Measurements from ENCODE around the gene DUSP1.

Gene DUSP1

DNA sequence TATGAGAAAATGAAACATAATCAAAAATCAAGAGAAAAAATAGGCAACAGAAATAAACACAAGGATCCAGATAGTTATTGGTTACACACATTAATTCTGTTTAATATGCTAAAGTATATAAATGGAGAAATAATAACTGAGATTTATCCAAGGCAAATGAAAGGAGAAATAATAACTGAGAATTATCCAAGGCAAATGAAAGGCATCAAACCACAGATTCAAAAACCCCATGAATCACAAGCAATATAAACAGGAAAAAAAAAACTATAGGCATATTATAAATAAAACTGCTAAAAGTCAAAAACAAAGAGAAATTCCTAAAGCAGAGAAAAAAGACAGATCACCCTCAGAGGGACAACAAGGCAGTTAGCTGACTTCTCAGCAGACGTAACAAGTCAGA, 10.9 kb downstream of the DUSP1 start:
- no peak for DNase-seq

DNA sequence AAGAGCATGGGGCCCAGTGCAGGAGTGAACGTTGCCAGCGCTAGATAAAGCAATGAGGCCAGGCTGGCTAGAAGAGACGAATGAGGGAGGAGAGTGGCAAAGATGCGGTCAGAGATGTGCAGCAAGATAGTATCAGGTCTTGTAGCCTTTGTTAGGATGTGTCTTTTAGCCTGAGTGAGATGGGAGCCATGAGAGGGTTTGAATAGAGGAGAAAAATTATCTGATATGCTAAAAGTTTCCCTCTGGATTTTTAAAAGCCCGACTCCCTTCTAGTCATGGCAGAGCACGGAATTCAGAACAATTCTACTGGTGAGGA, 12.2 kb downstream of the DUSP1 start:
- no peak for DNase-seq

DNA sequence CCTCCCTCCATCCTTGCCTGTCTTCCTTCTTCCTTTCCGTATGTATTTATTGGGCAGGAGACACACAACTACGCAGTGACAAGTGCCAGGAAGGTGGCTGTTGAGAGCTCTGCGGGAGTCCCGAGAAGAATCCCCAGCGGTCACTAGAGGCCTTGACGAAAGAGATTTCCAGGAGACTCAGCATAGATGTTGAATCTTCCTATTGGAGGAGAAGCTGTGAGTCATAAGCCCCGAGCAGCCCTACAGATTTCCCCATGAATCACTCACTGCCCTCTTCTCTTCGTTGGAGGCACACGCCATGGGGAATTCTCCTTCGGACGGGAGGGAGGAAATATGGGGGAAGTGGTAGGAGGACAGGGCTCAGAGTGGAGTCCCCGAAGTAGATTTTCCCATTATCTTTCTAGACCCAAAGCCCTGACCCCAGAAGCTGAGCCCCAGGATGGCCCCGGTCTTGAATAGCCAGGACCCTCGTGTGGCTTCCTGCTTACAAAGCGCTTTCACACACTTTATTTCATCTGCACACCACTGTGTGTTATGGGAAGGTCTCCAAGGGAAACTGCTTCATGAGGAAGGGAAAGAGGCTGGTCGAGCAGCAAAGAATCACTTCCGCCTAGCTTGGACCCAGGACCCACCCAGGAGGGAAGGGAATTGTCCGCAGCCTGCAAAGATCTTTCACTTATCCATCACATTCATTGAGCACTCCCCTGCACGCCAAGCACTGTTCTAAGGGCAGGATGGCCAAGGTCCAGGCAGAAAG, 12.7 kb downstream of the DUSP1 start:
- no peak for DNase-seq

DNA sequence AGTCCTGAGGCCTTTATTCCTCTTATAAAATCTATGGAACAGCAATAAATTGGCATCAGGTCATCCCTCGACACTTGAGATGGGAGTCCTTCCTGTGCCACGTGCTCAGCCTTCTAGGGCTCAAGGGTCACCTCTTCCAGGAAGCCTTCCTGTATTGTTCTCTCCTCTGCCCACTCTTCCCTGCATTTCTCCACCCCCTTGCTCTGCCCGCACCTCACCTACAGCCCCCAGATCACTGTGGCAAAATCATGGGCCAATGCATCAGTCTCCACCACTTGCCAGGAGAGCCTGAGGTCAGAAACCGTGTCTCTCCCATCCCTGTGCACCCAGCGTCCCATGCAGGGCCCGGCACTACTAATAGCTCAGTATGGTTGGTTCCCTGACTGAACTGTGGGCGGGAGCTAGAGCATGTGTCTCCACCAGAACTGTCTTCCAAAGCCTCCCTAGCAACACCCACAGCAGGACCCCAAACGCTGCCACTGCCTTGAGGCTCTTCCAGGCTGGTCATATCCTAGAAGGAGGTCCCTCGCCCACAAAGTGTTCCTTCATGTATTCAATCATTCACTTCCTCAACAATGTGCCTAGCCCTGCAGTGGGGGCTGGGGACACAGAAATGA, 13.5 kb downstream of the DUSP1 start:
- no peak for DNase-seq

DNA sequence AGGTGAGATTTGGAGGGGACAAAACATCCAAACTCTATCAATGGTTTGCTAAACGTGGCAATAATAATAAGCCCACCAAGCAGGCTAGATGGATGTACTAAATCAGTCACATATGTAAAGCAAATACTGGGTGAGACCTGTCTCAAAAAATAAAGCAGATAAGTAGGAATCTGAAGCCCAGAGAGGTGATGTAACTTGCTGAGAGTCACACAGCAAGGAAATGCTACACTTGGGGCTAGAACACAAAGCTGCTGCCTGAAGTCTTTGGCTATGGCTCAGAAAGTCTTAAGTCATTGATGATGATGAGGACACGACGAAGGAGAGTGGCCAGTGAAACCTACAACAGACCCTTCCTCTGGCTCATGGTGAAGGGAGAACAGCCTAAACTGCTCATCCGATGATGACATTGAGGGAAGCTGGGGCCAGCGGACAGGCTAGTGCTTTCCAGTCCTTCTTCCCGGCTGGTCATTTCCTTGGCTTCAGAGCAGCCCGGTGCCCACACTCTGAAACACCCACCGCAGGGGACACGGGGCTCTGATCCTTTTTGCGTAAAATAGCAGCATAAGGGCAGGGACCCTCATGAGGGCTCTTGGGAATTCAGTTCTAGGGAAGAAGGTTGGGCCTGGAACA, 14.1 kb downstream of the DUSP1 start:
- DNase-seq, result no peak

DNA sequence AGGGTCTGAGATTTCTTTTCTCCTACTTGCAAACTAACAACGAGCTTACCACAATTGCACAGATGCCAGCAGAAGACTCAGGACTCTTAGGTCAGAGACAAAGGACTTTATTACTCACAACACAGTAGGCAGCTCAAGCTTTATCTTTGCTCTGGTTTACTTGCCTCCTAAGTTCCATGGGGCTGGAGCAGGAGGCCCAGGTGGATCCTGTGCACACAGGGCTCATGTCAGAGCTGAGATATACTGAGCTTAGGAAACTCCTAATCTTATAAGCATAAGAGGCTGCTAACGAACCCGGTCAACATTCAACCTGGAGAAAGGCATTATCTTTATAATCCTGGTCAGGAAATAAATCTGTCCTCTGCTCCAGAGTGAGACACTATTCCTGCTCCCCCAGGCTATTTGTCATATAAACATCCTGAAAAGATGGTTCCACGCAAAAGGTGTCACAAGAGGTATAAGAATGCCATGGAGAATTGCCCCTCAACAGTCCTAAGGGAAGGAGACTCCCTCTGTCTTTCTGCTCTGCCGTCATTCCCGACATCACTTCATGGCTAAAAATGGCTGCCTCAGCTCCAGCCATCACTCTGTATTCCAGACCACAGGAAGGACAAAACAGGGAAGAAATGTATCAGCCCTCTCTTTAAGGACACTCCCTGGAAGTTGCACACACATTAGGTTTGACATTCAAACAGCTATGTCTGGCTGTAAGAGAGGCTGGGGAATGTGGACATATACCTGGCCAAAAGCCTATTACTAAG, 16.2 kb downstream of the DUSP1 start:
- no peak for DNase-seq

DNA sequence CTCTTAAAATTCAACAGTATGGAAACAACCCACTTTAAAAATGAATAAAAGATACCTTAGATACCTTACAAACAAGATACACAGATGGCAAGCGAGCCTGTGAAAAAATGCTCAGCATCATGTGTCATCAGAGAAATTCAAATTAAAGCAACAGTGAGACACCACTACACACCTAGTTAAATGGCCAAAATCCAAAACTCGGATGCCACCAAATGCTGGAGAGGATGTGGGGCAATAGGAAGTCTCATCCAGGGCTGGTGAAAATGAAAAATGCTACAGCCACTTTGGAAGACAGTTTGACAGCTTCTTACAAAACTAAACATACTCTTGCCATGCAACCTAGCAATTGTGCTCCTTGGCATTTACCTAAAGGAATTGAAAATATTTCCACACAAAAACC, 17.9 kb downstream of the DUSP1 start:
- DNase-seq, result no peak

DNA sequence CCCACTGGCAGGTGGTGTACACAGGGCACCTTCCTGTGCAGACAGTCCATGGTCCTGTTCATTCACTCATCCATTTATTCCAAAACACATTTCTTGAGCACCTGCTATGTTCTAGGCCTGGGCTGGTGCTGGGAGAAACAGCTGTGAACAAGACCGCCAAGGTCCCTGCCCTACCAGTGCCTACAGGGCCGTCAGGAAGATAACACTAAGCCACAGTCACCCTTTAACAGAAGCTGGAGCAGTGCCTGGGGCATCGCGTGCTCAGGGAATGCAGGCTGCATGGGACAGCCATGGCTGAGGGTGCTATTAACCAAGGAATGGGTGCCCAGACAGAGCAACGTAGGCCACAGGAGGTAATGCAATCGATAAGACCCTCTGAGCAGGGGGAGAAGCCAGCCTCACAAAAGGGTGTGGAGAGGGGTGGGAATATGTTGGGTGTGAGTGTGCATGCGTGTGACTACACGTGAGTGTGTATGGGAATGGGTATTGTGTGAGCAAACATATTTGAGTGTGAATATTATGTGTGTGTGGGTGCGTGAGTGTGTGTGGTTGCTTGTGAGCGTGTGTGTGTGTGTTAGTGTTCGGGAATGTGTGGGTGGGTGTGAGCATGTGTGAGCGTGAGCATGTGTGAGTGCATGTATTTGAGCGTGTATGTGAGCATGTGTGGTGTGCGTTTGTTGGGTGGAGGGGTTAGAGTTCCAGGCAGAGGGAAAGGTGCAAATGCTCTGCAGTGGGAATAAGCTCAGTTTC, 19.1 kb downstream of the DUSP1 start:
- no peak for DNase-seq

DNA sequence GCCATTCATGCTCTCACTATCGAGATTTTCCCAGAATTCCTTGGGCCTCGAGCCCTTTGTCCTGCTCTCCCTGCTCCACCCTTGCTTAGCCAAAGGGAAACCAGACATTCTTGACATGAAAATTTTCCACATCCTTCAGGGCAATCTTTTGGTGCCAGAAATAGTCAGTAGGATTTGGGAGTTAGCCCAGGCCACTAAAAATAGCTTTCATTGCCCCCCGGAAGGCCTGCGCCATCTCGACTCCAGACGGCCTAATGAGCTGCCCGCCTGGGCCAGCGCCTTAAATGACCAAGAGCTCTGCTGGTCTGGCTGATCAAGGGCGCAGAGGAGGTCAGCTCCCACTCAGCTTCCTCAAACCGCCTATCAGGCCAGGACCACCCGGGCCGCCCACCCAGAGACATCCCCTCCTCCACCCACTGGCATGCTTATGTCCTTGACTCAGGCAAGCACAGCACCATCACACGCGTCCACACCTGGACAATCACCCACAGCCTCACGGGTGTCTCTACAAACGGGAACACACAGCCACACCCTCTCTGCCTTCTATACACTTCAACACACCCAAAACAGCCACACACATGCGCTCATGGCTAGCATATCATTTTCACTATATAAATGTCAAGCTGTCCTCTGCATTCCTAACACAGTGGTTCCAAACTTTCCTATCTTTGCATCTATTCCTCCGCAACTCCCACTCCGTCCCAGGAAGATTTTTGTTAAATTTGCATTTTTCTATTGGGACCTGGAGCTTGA, 20.9 kb downstream of the DUSP1 start:
- no peak for DNase-seq

DNA sequence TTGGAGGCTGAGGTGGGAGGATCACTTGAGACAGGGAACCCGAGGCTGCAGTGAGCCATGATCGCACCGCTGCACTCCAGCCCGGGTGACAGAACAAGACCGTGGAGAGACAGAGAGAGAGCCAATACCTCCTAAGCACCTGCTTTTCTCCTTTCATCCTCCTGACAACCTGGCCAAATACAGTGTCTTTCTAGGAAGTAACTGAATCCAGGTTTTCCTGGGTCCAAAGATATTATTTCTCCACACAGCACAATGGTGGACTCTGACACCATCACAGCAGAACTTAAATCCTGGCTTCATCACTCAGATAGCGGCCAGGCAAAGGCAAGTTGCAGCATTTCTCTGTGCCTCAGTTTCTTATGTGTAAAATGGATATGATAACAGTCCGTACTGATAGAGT, 21.9 kb downstream of the DUSP1 start:
- no peak for DNase-seq

DNA sequence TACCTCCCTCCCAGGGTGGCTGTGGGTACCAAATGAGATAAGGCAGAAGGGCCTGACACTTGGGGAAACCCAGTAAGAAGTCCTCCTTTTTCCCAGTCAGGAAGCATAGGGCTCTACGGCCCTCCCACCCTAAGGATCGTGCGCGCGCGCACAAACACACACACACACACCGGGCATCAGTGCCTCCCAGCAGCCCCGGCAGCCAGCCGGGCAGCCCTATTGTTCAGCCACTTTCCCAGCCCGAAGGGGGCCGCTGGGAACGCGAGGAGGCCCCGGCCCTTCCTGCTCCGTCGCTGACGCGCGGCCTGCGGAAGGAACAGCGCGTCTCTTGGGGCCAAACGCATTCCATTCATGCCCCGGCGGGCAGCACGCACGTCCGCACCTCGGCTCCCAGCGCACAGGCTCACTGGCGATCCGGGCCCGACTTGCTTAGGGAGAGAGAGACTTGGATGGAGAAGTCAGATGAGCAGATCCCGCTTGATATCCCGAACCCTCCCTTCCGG, 22.6 kb downstream of the DUSP1 start:
- no peak for DNase-seq

DNA sequence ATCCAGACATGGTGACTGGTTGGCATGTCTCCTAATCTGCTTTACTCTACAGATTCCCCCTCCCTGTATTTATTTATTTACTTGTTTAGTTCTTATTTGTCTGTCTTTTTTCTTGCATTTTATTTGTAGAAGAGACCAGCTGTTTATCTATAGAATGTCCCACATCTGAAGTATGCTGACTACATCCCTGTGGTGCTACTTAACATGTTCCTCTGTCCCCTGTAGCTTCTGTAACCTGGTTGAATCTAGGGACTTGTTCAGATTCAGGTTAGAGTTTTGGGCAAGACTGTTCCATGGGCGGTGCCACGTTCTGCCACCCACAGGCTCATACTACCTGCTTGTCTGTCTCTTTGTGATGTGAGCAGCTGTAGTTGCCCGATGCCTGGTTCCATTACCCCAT, 23.5 kb downstream of the DUSP1 start:
- DNase-seq, result no peak

DNA sequence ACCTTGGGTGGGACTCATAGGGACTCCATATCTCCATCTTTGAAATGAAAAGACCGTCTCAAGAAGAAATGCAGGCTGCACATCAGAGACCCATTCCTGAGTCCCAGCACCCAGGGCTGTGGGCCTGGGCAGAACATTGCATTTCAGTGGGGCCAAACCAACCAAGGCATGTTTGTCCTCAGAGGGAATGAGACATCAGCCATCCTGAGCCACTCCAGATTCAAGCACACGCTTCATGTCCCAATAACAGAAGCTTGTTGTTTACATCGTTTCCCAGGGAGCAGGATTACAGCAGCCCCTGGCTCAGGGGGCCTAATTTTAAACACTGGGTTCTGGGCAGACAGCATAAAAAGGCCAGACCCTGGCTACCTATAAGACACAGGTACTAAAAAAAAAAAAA, 24.3 kb downstream of the DUSP1 start:
- DNase-seq, result no peak

DNA sequence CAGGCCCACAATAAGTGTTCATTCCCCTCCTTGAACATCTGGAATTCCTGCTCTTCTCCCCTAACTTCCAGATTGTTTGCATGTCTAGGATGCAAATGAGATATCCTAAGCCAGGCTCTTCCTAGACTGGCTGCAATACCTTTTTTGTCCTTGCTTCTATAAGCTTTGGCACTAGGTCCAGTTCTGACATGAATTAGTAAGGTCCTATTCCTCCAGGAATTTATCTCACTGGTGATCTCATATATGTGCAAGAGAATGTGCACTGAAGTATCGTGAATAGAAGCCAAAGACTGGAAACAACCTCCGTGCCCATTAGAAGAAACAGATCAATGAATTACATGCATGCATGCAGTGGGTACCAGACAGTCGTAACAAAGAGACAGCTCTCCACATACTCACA, 25.2 kb downstream of the DUSP1 start:
- DNase-seq, result no peak

DNA sequence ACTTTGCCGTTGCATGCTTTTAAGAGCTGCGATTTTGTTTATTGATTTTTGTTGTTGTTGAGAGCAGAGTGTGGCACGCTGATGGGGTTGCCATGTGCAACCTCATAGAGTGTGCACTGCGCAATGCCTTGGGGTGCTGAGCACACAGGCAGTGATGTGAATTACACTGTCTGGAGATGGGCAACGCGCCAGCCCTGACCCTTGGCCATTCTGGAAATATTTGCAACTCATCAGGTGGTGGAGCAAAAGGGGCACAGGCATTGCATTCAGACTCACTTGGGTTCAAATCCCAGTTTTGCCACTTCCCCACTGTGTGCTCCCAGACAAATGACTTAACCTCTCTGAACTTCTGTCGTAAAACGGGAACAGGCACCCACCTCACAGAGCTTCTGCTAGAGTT, 25.6 kb downstream of the DUSP1 start:
- no peak for DNase-seq

DNA sequence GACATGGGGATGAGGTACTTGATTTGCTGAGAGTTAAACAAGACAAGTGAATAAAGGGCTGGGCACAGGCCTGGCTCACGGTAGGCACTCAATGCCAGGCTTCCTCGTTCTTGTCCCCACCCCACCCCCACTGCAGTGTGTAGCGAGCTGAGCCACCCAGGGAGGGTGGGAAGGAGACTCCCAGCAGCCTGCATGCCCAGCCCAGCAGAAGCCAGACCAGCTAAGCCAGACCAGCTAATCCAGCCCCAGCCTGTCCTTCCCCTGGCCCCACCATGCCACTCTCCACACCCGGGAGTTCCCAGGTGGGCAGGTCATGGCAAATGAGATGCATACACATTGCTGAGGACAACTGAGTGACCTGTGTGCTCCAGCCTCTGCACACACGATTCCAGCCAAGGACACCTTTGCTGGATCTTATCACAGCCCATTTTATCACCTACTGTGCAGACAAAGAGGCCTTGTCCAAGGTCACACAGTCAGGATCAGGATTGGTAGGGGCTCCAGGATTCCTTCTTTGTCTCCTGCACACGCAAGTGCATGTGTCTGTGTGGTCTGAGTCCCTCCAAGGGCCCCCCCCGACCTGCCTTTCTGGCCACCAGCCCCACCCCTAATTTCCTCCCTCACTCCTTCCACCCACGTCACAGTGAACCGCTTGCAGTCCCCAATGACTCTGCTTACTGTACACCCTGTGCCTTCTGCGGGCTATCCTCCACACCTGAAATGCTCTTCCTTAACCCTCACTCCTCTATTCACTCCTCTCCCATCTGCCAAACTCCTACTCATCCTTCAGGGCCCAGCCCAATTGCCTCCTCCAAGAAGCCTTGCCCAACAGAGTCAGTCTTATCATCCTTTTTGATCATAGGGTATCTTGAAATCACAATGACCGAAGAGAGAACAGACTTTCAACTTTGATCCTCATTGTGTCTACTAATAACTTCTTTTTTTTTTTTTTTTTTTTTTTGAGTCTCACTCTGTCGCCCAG, 26.6 kb downstream of the DUSP1 start:
- DNase-seq, result no peak

DNA sequence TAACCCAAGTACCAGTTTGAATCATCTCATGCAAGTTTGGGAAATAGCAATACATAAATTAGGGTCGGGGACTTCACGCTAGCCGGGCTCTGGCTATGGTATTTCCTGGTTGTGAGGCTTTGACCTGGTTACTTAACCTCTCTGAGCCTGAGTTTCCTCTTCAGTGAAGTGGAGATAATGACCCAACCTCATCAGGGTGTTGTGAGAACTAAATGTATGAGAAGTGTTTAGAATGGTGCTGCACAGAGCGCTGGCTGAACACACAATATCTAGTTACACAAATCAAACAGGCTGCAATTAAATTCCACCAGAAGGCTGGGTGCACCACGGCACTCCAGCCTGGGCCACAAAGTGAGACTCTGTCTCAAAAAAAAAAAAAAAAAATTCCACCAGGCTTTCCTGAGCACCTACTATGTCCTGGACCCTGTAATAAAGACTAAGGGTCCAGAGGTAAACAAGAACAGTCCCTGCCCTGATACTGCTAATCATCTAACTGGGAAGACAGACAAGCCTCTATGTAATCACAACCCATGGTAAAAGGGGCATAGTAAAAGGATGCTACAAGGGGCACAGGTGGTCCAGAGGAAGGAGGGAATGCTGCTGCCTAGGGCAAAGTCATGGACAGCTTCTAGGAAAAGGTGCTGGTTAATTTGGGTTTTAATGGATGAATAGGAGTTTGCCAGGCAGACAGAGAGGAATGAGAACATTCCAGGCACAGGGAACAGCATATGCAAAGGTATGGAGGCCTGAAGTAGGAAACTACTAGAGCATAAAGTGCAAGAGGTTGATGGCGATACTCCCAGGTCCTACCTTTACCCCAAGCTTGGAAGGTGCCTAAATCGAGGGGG, 27.7 kb downstream of the DUSP1 start:
- no peak for DNase-seq

DNA sequence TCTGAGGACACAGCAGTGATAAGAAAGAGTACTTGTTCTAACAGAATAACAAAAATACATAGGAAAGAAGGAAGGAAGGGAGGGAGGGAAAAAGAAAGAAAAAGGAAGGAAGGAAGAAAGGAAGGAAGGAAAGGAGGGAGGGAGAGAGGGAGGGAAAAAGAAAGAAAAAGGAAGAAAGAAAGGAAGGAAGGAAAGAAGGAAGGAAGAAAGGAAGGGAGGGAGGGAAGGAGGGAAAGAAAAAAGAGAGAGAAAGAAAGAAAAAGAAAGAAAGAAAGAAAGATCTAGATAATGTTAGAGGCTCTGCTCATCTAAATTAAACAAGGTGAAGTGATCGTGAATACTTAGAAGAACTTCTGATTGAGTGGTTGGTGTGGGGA, 29.8 kb downstream of the DUSP1 start:
- DNase-seq, result no peak

DNA sequence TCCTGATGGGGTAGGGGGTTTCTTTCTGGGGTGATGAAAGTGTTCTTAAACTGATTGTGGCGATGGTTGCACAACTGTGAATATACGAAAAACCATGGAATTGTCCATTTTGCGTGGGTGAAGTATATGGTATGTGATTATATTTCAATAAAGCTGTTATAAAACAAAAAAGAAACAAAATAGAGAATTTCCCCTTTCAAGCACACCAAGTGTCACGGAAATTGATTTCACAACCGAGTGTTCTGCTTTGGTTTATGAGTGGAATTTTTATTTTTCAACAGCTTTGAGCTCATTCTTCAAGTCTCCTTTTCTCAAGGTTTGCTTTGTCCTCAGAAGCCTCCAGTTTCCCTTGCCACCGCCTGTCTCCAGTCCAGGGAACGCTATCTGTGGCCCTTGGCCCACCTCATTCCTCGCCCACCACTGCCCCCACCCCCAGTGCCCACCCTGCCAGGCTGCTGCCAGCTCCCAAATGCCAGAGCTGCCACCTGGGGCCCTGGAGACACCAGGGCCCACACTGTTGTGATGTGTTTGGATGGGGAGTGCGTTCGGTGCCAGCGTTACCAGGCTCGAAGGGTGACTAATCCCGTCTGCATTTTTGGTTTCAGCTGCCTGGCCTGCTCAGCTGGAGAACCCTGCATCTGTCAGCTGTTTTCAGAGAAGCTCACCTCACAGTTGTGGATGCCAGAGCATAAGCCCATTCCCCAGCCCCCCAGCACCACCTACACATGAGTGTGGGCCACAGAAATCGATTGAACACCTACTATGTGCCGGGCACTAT, 30.4 kb downstream of the DUSP1 start:
- no peak for DNase-seq
